ENCODE data around the gene TMEM182.

GRCh38 chr2:102772659-102773058 lies 10.8 kb downstream of the TMEM182 start:
- no peak for TF ChIP-seq CTCF (conservative IDR thresholded peaks at IDR 0.05 in 1 of 2, IDR thresholded peaks at IDR 0.05 in 1 of 2; ENCODE audit: low read depth in 1 of 2, low read length in 2 of 2)
- no peak for TF ChIP-seq EZH2 (IDR thresholded peaks at IDR 0.05; ENCODE audit: low read length, missing control alignments)
